ENCODE results near the gene ZNF658. TPM values are rescaled to one million over a fixed set of nuclear protein-coding genes. Genes with fewer than 3 reads are reported as not detected.
A peak's percentile ranks its signal among the peaks of the same experiment; 100 is the strongest.
"Not testable (repeated sequence)": the region's sequence is repeated elsewhere in the genome, so short reads cannot be mapped to it uniquely, and the experiment has no call there.

The ZNF658 gene
- total RNA-seq = 1 to 10 TPM; 1.8 to 6.9 (median 3.8) TPM

DNA sequence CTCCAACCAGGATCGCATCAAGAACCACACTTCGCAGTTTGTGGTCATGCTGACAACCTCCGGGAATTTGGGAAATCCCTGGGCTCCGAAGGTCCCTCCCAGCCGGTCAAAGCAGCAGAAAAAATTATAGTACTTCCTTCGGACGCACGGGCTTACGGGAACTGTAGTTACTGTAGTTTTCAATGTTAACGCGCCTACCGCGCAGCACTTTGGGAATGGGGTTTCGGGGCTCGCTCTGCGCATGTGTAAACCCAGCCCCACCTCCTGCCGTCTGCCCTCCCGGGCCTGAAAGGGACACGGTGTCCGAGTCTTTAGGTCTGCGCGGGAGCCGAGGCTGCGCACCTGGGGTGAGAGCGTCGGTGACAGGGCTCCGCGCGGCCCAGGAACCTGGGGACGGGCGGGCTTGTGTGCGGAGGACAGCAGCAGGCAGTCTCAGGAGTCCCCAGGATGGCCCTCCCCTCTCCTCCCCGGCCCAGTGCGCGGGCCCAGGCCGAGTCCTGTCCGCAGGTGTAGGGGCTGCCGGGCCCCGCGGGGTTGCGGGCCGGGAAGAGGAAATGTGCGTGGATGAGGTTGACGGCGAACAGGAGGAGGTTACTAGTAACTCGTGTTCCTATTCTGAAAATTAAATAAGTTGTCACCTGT is at the start of gene ZNF658:
Gene ZNF658 (plus strand): TSS at position 236 of the 642 bp plus-strand sequence. CDS start 2,837 bp downstream, outside the sequence.
- H3K27me3 ChIP-seq; H3K9me3 ChIP-seq; H3K36me3 ChIP-seq; intact Hi-C loops (cut with DNase I); DNase-seq; H3K4me1 ChIP-seq: not testable (repeated sequence)
- H3K4me3 ChIP-seq = peak within 1 kb of the TSS; percentile 51 to 70 (median 60)
- H3K27ac ChIP-seq = peak within 1 kb of the TSS; percentile 75 to 87 (median 80)
- peak in 1 of 4 donors; percentile 40 for TF ChIP-seq POLR2A (IDR thresholded peaks at IDR 0.05)
- 0% methylated on average over 2 to 7 of the region's 46 CpGs for WGBS, 2 donors

DNA sequence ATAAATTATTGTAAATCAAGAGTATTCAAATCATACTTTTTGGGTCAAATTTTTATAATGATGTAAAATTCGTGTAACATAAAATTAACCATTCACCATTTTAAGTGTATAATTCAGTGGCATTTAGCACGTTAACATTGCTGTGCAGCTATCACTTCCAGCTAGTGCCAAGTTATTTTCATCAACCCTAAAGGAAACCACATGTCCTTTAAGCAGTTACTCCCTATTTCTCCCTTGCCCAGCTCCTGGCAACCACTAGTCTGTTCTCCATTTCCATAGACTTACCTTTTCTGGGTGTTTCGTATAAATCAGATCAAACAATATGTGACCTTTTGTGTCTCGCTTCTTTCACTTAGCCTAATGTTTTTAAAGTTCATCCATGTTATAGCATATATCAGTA is 38.8 kb upstream of the ZNF658 start:
- H3K4me1 ChIP-seq; H3K36me3 ChIP-seq; H3K27me3 ChIP-seq; H3K4me3 ChIP-seq; H3K27ac ChIP-seq; DNase-seq; intact Hi-C loops (cut with DNase I); H3K9me3 ChIP-seq: not testable (repeated sequence)
- no CpG with 5 or more reads among the region's 4 CpGs for WGBS, 2 donors

GRCh38 chr9:66868660-66869059 is 31.9 kb upstream of the ZNF658 start:
- H3K4me1 ChIP-seq; H3K36me3 ChIP-seq; H3K27me3 ChIP-seq; H3K4me3 ChIP-seq; H3K27ac ChIP-seq; H3K9me3 ChIP-seq; DNase-seq; intact Hi-C loops (cut with DNase I): not testable (repeated sequence)
- 71% methylated on average over 2 of the region's 3 CpGs; no CpG with 5 or more reads in 1 of the 2 donors for WGBS, 2 donors

- 60 to 67% methylated on average over 1 to 3 of the region's 3 CpGs for WGBS, 2 donors
- H3K9me3 ChIP-seq; H3K27ac ChIP-seq; DNase-seq; H3K4me1 ChIP-seq; H3K27me3 ChIP-seq; H3K4me3 ChIP-seq; H3K36me3 ChIP-seq; intact Hi-C loops (cut with DNase I): not testable (repeated sequence)
Observed at GRCh38 chr9:66880605-66881004, 19.9 kb upstream of the ZNF658 start.

DNA sequence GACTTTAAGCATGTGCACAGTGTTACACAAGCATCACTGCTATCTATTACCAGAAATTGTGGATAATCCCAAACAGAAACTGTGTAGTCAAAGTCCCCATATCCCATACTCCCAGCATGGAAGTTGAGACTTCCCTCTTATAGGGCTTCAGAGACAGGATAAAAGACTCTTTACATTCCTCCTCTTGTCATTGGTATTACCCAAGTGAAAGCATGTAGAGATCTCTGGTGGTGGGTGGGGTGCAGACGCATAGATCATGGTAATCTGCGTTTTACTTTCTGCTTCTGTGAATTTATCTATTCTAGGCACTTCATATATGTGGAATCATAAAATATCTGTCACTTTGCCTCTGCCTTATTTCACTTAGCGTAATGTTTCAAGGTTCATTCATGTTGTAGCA is 18.7 kb upstream of the ZNF658 start:
- H3K4me1 ChIP-seq; H3K9me3 ChIP-seq; H3K27ac ChIP-seq; DNase-seq; H3K36me3 ChIP-seq; H3K4me3 ChIP-seq; intact Hi-C loops (cut with DNase I); H3K27me3 ChIP-seq: not testable (repeated sequence)
- WGBS, 2 donors = 74 to 100% methylated on average over 2 to 3 of the region's 3 CpGs

- H3K4me1 ChIP-seq; H3K36me3 ChIP-seq; intact Hi-C loops (cut with DNase I); H3K27ac ChIP-seq; H3K27me3 ChIP-seq; H3K9me3 ChIP-seq; H3K4me3 ChIP-seq; DNase-seq: not testable (repeated sequence)
- no CpG with 5 or more reads among the region's 1 CpG for WGBS, 2 donors
Observed at GRCh38 chr9:66890334-66890733, 10.2 kb upstream of the ZNF658 start.

DNA sequence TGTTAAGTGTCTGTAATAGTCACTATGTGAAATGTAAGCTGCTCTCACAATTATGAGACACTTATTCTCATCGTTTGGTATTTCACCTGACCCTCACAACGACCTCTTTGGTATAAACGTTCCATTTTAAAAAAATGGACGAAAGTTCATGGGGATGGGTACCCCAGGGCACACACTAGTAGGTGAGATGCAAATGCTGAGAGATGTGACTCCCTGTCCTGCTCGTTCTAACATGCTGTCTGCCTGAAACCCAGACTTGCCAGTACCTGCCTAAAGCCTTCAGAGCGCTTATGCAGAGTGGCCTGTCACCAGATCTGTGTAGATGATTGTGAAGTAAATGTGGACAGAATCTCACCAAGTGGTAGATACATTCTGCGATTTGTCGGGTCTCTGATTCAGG is 616 bp downstream of the ZNF658 start:
- Histone ChIP-seq H3K4me3 (peak overlapping the region; percentile 51 to 70 (median 60)), H3K27ac (peak overlapping the region; percentile 75 to 87 (median 80))
- H3K9me3 ChIP-seq; H3K36me3 ChIP-seq; H3K4me1 ChIP-seq; DNase-seq; H3K27me3 ChIP-seq; intact Hi-C loops (cut with DNase I): not testable (repeated sequence)
- 3 to 5% methylated on average over 5 to 6 of the region's 8 CpGs for WGBS, 2 donors

- H3K36me3 ChIP-seq = peaks cover 0 to 29% (median 4%) of the 10 kb centered on the region in 3 donors
- 67 to 100% methylated on average over 1 of the region's 2 CpGs for WGBS, 2 donors
- H3K9me3 ChIP-seq; H3K4me3 ChIP-seq; H3K27ac ChIP-seq; intact Hi-C loops (cut with DNase I); H3K4me1 ChIP-seq; H3K27me3 ChIP-seq; DNase-seq: not testable (repeated sequence)
Observed at GRCh38 chr9:66909560-66909959, 9.0 kb downstream of the ZNF658 start.

- H3K9me3 ChIP-seq = peaks cover 0 to 24% (median 3%) of the 10 kb centered on the region in 3 donors
- intact Hi-C loops (cut with DNase I); H3K4me3 ChIP-seq; H3K27ac ChIP-seq; H3K4me1 ChIP-seq; H3K27me3 ChIP-seq; DNase-seq: not testable (repeated sequence)
- 80 to 87% methylated on average over 1 to 3 of the region's 4 CpGs for WGBS, 2 donors
- peaks cover 0 to 27% (median 0%) of the 10 kb centered on the region in 3 donors for H3K36me3 ChIP-seq
Observed at GRCh38 chr9:66920072-66920471, 19.5 kb downstream of the ZNF658 start.

DNA sequence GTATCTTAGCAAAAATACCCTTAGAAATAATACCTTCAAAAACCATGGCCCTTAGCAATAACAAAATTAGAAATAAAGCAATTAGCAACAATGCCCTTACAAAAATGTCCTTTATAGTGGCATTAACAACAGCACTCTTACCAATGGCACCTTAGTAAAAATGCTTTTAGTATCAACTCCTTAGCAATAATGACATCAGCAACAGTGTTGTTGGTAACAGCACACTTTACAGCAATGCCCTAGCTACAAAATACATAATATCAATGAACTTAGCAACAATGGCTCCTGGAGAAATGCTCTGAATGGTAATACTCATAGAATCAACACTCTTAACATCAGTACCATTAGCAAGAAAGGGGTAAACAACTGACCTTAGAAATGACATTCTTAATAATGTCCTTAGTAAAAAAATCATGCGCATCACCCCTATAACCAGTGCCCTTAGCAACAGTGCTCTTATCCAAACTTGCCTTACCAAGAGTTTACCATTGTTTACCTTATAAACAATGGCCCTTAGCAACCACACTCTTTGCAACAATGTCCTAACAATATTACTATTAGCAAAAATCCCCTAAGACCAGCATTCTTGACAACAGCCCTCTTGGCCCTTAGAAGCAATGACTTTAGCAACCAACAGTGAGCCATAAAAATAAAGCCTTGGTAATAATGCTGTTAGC is 35.8 kb downstream of the ZNF658 start:
- H3K27me3 ChIP-seq; intact Hi-C loops (cut with DNase I); H3K4me1 ChIP-seq; H3K4me3 ChIP-seq; H3K27ac ChIP-seq; DNase-seq; H3K9me3 ChIP-seq; H3K36me3 ChIP-seq: not testable (repeated sequence)
- WGBS, 2 donors = no CpG with 5 or more reads among the region's 1 CpG

DNA sequence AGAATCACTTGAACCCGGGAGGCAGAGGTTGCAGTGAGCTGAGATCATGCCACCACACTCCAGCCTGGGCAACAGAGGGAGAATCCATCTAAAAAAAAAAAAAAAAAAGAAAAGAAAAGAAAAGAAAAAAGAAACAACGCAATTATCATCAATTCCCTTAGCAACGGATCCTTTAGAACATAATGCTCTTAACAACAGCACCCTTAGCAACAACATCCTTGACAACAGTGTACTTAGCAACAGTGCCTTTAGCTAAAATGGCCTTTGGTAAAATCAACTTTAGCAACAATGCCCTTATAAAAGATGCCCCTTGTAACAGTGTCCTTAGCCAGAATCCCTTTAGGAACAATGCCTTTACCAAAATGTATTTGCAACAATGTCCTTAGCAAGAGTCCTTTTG is 37.1 kb downstream of the ZNF658 start:
- 43 to 67% methylated on average over 1 to 2 of the region's 3 CpGs for WGBS, 2 donors
- DNase-seq; H3K9me3 ChIP-seq; H3K36me3 ChIP-seq; H3K27ac ChIP-seq; H3K4me1 ChIP-seq; intact Hi-C loops (cut with DNase I); H3K4me3 ChIP-seq; H3K27me3 ChIP-seq: not testable (repeated sequence)

GRCh38 chr9:66938322-66938721 is 37.8 kb downstream of the ZNF658 start:
- DNase-seq; H3K4me3 ChIP-seq; intact Hi-C loops (cut with DNase I); H3K36me3 ChIP-seq; H3K27ac ChIP-seq; H3K9me3 ChIP-seq; H3K4me1 ChIP-seq; H3K27me3 ChIP-seq: not testable (repeated sequence)
- WGBS, 2 donors = 50 to 70% methylated on average over 5 of the region's 5 CpGs

All from esophagus squamous epithelium (tissue), 5 donors.